Measurements from ENCODE around the gene DIRAS2. TPM values are rescaled to one million over a fixed set of nuclear protein-coding genes. Genes with fewer than 3 reads are reported as not detected.

Gene DIRAS2
- total RNA-seq, 1 experiment from 2014 or later, result not detected

GRCh38 chr9:90637626-90638025 lies 5.0 kb downstream of the DIRAS2 start:
- Histone ChIP-seq H3K36me3 (ENCODE audit: low read depth, low read length) (no peaks in the 10 kb centered on the region), H2AFZ (ENCODE audit: low read length) (no peak overlapping the region), H4K20me1 (ENCODE audit: low read length) (no peaks in the 10 kb centered on the region), H3K9ac (ENCODE audit: low read length) (no peak overlapping the region), H3K9me2 (replicated peaks; ENCODE audit: low read length) (no peaks in the 10 kb centered on the region), H3K27me3 (ENCODE audit: low read length) (peaks cover 39% of the 10 kb centered on the region), H3K4me3 (ENCODE audit: low read length) (no peak overlapping the region), H3K4me2 (ENCODE audit: low read length) (no peak overlapping the region), H3K79me2 (ENCODE audit: low read length) (no peaks in the 10 kb centered on the region), H3F3A (ENCODE audit: low read length, unreplicated experiment) (no peaks in the 10 kb centered on the region), H3K9me3 (ENCODE audit: low read length) (no peaks in the 10 kb centered on the region), H3K4me1 (ENCODE audit: insufficient read depth, low read length) (no peaks in the 10 kb centered on the region; the same call in 1 of the 2 replicates), H3K27ac (ENCODE audit: low read length) (no peak overlapping the region)
- no TSS peak for BruUV-seq (replicated peaks)
- ChIA-PET CTCF (no interaction called here), POLR2A (ENCODE audit: unreplicated experiment) (no interaction called here)
- DNase-seq (no peak), ATAC-seq (no peak)
- TF ChIP-seq EZH2 (IDR thresholded peaks at IDR 0.05; ENCODE audit: low read length, unreplicated experiment) (no peak), CTCF (conservative IDR thresholded peaks at IDR 0.05; ENCODE audit: low read depth, low read length) (no peak), EZH2phosphoT487 (IDR thresholded peaks at IDR 0.05; ENCODE audit: borderline replicate concordance, low read length) (no peak)
- intact Hi-C loops (cut with micrococcal nuclease), result no loop called here

- no peak overlapping the region for H3K4me2 ChIP-seq (ENCODE audit: low read length)
- no peak overlapping the region for H3K4me3 ChIP-seq (ENCODE audit: low read length)
- no peaks in the 10 kb centered on the region for H3K79me2 ChIP-seq (ENCODE audit: low read length)
- H3K9me3 ChIP-seq (ENCODE audit: low read length), result no peaks in the 10 kb centered on the region
- CTCF ChIA-PET, result no interaction called here
- BruUV-seq (replicated peaks), result no TSS peak
- no peak overlapping the region for H2AFZ ChIP-seq (ENCODE audit: low read length)
- H3K36me3 ChIP-seq (ENCODE audit: low read depth, low read length), result no peaks in the 10 kb centered on the region
- intact Hi-C loops (cut with micrococcal nuclease), result no loop called here
- ATAC-seq, result no peak
- TF ChIP-seq CTCF (conservative IDR thresholded peaks at IDR 0.05; ENCODE audit: low read depth, low read length), result no peak
- no peak for TF ChIP-seq EZH2phosphoT487 (IDR thresholded peaks at IDR 0.05; ENCODE audit: borderline replicate concordance, low read length)
- no peak for TF ChIP-seq EZH2 (IDR thresholded peaks at IDR 0.05; ENCODE audit: low read length, unreplicated experiment)
- H3K9ac ChIP-seq (ENCODE audit: low read length), result no peak overlapping the region
- no peaks in the 10 kb centered on the region for H4K20me1 ChIP-seq (ENCODE audit: low read length)
- DNase-seq, result no peak
- H3K27me3 ChIP-seq (ENCODE audit: low read length), result peaks cover 23% of the 10 kb centered on the region; the same call in 1 of the 2 replicates
- no peaks in the 10 kb centered on the region for H3F3A ChIP-seq (ENCODE audit: low read length, unreplicated experiment)
- H3K27ac ChIP-seq (ENCODE audit: low read length), result no peak overlapping the region
- no peaks in the 10 kb centered on the region for H3K9me2 ChIP-seq (replicated peaks; ENCODE audit: low read length)
- POLR2A ChIA-PET (ENCODE audit: unreplicated experiment), result no interaction called here
- no peaks in the 10 kb centered on the region for H3K4me1 ChIP-seq (ENCODE audit: insufficient read depth, low read length)
Measured at GRCh38 chr9:90632647-90633207, 9.9 kb downstream of the DIRAS2 start.

- H3F3A ChIP-seq (ENCODE audit: low read length, unreplicated experiment), result no peaks in the 10 kb centered on the region
- no peaks in the 10 kb centered on the region for H4K20me1 ChIP-seq (ENCODE audit: low read length)
- no peak overlapping the region for H3K4me3 ChIP-seq (ENCODE audit: low read length)
- POLR2A ChIA-PET (ENCODE audit: unreplicated experiment), result no interaction called here
- no peak for ATAC-seq
- H3K79me2 ChIP-seq (ENCODE audit: low read length), result no peaks in the 10 kb centered on the region
- BruUV-seq (replicated peaks), result no TSS peak
- peaks cover 17% of the 10 kb centered on the region; the same call in 1 of the 2 replicates for H3K27me3 ChIP-seq (ENCODE audit: low read length)
- H3K4me1 ChIP-seq (ENCODE audit: insufficient read depth, low read length), result no peaks in the 10 kb centered on the region
- H3K4me2 ChIP-seq (ENCODE audit: low read length), result no peak overlapping the region
- TF ChIP-seq CTCF (conservative IDR thresholded peaks at IDR 0.05; ENCODE audit: low read depth, low read length) (no peak), EZH2phosphoT487 (IDR thresholded peaks at IDR 0.05; ENCODE audit: borderline replicate concordance, low read length) (no peak), EZH2 (IDR thresholded peaks at IDR 0.05; ENCODE audit: low read length, unreplicated experiment) (no peak)
- DNase-seq, result no peak
- H2AFZ ChIP-seq (ENCODE audit: low read length), result no peak overlapping the region
- no peak overlapping the region for H3K9ac ChIP-seq (ENCODE audit: low read length)
- intact Hi-C loops (cut with micrococcal nuclease), result no loop called here
- no peaks in the 10 kb centered on the region for H3K9me2 ChIP-seq (replicated peaks; ENCODE audit: low read length)
- no peak overlapping the region for H3K27ac ChIP-seq (ENCODE audit: low read length)
- no peaks in the 10 kb centered on the region for H3K36me3 ChIP-seq (ENCODE audit: low read depth, low read length)
- no peaks in the 10 kb centered on the region for H3K9me3 ChIP-seq (ENCODE audit: low read length)
- CTCF ChIA-PET, result no interaction called here
Measured at GRCh38 chr9:90631964-90632363, 10.7 kb downstream of the DIRAS2 start.
